ENCODE data around the gene ALOX5.
"Not testable (repeated sequence)": the region's sequence is repeated elsewhere in the genome, so short reads cannot be mapped to it uniquely, and the experiment has no call there.

ALOX5 gene

DNA sequence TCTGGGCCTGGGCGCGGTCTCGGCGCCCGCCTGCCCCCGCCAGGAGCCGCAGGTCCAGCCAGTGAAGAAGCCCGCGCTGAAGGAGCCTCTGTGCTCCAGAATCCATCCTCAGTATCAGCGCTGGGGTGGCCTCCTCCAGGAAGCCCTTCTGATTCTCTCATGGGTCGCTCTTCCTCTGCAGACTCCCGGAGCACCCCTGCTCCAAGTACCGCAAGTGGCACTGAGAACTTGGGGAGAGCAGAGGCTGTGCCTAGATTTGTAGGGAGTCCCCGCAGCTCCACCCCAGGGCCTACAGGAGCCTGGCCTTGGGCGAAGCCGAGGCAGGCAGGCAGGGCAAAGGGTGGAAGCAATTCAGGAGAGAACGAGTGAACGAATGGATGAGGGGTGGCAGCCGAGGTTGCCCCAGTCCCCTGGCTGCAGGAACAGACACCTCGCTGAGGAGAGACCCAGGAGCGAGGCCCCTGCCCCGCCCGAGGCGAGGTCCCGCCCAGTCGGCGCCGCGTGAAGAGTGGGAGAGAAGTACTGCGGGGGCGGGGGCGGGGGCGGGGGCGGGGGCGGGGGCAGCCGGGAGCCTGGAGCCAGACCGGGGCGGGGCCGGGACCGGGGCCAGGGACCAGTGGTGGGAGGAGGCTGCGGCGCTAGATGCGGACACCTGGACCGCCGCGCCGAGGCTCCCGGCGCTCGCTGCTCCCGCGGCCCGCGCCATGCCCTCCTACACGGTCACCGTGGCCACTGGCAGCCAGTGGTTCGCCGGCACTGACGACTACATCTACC lies at the start of gene ALOX5:
Gene ALOX5, plus strand, starts transcription at position 641 of the 774 bp plus-strand sequence. Its CDS starts 64 bp downstream, at position 705.
- H3K9me3 ChIP-seq (ENCODE audit: low read length) = no peaks in the 10 kb centered on the region
- H3K4me1 ChIP-seq (ENCODE audit: insufficient read depth, low read length) = peaks cover 12% of the 10 kb centered on the region
- H3K9ac ChIP-seq (ENCODE audit: low read length) = no peak within 1 kb of the TSS
- no peak within 1 kb of the TSS for H3K27ac ChIP-seq (ENCODE audit: low read depth, low read length)
- peaks cover 3 to 9% of the 10 kb centered on the region in 2 donors for H3K27me3 ChIP-seq (ENCODE audit: control insufficient read depth in 1 of 2, insufficient read depth in 2 of 2, low read length in 2 of 2)
- no peaks in the 10 kb centered on the region for H3K36me3 ChIP-seq (ENCODE audit: insufficient read depth, low read length)
- peak within 1 kb of the TSS; percentile 64 to 71 for H3K4me3 ChIP-seq (ENCODE audit: low read depth in 1 of 2, low read length in 2 of 2)

DNA sequence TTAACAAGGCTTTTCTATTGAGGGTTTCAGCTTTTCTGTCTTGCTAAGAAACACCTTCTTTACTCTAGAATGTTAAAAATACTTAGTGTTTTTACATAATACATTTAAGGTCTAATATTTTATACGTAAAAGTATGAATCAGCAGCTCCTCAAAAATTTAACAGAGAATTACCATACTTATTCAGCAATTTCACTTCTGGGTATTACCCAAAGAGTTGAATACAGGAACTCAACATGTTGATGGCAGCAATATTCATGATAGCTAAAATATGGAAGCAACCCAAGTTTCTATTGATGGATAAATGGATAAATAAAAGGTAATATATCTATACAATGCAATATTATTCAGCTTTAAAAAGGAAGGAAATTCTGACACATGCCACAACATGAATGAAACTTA lies 48.9 kb upstream of the ALOX5 start:
- no peaks in the 10 kb centered on the region for H3K36me3 ChIP-seq (ENCODE audit: insufficient read depth, low read length)
- H3K4me1 ChIP-seq (ENCODE audit: insufficient read depth, low read length) = no peaks in the 10 kb centered on the region
- no peak overlapping the region for H3K27ac ChIP-seq (ENCODE audit: low read depth, low read length)
- H3K9ac ChIP-seq (ENCODE audit: low read length) = no peak overlapping the region
- H3K9me3 ChIP-seq (ENCODE audit: low read length) = no peaks in the 10 kb centered on the region
- no peaks in the 10 kb centered on the region for H3K27me3 ChIP-seq (ENCODE audit: control insufficient read depth in 1 of 2, insufficient read depth in 2 of 2, low read length in 2 of 2)
- H3K4me3 ChIP-seq (ENCODE audit: low read depth in 1 of 2, low read length in 2 of 2) = no peak overlapping the region

DNA sequence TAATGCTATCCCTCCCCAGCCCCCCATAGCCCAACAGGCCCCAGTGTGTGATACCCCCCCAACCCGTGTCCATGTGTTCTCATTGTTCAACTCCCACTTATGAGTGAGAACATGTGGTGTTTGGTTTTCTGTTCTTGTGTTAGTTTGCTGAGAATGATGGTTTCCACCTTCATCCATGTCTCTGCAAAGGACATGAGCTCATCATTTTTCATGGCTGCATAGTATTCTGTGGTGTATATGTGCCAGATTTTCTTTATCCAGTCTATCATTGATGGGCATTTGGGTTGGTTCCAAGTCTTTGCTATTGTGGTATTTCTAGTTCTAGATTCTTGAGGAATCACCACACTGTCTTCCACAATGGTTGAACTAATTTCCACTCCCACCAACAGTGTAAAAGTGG lies 47.2 kb upstream of the ALOX5 start:
- H3K4me1 ChIP-seq (ENCODE audit: insufficient read depth, low read length); H3K4me3 ChIP-seq (ENCODE audit: low read depth in 1 of 2, low read length in 2 of 2); H3K9ac ChIP-seq (ENCODE audit: low read length); H3K27ac ChIP-seq (ENCODE audit: low read depth, low read length); H3K9me3 ChIP-seq (ENCODE audit: low read length); H3K27me3 ChIP-seq (ENCODE audit: control insufficient read depth in 1 of 2, insufficient read depth in 2 of 2, low read length in 2 of 2); H3K36me3 ChIP-seq (ENCODE audit: insufficient read depth, low read length): not testable (repeated sequence)

DNA sequence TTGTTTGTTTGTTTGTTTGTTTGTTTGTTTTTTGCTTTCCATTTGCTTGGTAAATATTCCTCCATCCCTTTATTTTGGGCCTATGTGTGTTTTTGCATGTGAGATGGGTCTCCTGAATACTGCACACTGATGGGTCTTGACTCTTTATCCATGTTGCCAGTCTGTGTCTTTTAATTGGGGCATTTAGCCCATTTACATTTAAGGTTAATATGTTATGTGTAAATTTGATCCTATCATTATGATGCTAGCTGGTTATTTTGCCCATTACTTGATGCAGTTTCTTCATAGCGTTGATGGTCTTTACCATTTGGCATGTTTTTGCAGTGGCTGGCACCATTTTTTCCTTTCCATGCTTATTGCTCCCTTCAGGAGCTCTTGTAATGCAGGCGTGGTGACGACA lies 42.2 kb upstream of the ALOX5 start:
- H3K4me3 ChIP-seq (ENCODE audit: low read depth in 1 of 2, low read length in 2 of 2); H3K36me3 ChIP-seq (ENCODE audit: insufficient read depth, low read length); H3K9ac ChIP-seq (ENCODE audit: low read length); H3K27ac ChIP-seq (ENCODE audit: low read depth, low read length); H3K9me3 ChIP-seq (ENCODE audit: low read length); H3K4me1 ChIP-seq (ENCODE audit: insufficient read depth, low read length); H3K27me3 ChIP-seq (ENCODE audit: control insufficient read depth in 1 of 2, insufficient read depth in 2 of 2, low read length in 2 of 2): not testable (repeated sequence)

DNA sequence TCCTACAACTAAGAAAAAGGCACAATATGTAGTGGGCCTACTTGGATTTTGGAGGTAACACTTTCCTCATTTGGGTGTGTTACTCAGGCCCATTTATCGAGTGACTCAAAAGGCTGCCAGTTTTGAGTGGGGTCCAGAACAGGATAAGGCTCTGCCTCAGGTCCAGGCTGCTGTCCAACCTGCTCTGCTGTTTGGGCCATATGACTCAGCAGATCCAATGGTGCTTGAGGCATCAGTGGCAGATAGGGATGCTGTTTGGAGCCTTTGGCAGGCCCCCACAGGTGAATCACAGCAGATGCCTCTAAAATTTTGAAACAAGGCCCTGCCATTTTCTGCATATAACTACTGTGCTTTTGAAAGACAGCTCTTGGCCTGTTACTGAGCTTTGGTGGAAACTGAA lies 34.1 kb upstream of the ALOX5 start:
- Histone ChIP-seq H3K9me3 (ENCODE audit: low read length) (no peaks in the 10 kb centered on the region), H3K4me1 (ENCODE audit: insufficient read depth, low read length) (no peaks in the 10 kb centered on the region), H3K36me3 (ENCODE audit: insufficient read depth, low read length) (no peaks in the 10 kb centered on the region), H3K4me3 (ENCODE audit: low read depth in 1 of 2, low read length in 2 of 2) (no peak overlapping the region), H3K9ac (ENCODE audit: low read length) (no peak overlapping the region), H3K27ac (ENCODE audit: low read depth, low read length) (no peak overlapping the region), H3K27me3 (ENCODE audit: control insufficient read depth in 1 of 2, insufficient read depth in 2 of 2, low read length in 2 of 2) (no peaks in the 10 kb centered on the region)

DNA sequence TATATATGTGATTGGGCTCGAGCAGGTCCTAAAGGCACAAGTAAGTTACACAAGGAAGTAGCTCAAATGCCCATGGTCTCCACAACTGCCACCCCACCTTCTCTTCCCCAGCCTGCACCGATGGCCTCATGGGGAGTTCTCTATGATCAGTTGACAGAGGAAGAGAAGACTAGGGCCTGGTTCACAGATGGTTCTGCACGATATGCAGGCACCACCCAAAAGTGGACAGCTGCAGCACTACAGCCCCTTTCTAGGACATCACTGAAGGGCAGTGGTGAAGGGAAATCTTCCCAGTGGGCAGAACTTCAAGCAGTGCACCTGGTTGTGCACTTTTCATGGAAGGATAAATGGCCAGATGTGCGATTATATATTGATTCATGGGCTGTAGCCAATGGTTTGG lies 33.6 kb upstream of the ALOX5 start:
- H3K27me3 ChIP-seq (ENCODE audit: control insufficient read depth in 1 of 2, insufficient read depth in 2 of 2, low read length in 2 of 2) = not testable (repeated sequence)

DNA sequence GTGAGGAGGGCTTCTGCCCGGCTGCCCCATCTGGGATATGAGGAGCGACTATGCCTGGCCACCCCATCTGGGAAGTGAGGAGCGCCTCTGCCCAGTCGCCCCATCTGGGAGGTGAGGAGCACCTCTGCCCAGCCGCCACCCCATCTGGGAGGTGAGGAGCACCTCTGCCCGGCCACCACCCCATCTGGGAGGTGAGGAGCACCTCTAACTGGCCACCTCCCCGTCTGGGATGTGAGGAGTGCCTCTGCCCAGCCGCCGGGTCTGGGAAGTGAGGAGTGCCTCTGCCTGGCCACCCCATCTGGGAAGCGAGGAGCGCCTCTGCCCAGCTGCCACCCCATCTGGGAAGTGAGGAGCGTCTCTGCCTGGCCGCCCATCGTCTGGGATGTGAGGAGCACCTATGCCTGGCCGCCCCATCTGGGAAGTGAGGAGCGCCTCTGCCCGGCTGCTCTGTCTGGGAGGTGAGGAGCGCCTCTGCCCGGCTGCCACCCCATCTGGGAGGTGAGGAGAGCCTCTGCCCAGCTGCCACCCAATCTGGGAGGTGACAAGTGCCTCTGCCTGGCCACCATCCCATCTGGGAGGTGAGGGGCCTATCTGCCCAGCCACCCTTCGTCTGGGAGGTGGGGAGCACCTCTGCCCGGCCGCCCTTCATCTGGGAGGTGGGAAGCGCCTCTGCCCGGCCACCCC lies 27.2 kb upstream of the ALOX5 start:
- not testable (repeated sequence) for H3K4me1 ChIP-seq (ENCODE audit: insufficient read depth, low read length); H3K9me3 ChIP-seq (ENCODE audit: low read length)

More for the DNA sequence above, 33.6 kb upstream of the ALOX5 start:
- H3K36me3 ChIP-seq (ENCODE audit: insufficient read depth, low read length); H3K9me3 ChIP-seq (ENCODE audit: low read length); H3K9ac ChIP-seq (ENCODE audit: low read length); H3K27ac ChIP-seq (ENCODE audit: low read depth, low read length); H3K4me3 ChIP-seq (ENCODE audit: low read depth in 1 of 2, low read length in 2 of 2); H3K4me1 ChIP-seq (ENCODE audit: insufficient read depth, low read length): not testable (repeated sequence)

DNA sequence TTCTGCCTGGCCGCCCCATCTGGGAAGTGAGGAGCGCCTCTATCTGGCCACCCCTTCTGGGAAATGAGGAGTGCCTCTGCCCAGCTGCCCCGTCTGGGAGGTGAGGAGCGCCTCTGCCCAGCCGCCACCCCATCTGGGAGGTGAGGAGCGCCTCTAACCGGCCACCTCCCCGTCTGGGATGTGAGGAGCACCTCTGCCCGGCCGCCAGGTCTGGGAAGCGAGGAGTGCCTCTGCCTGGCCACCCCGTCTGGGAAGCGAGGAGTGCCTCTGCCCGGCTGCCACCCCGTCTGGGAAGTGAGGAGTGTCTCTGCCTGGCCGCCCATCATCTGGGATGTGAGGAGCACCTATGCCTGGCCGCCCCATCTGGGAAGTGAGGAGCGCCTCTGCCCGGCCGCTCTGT lies 26.6 kb upstream of the ALOX5 start:
- not testable (repeated sequence) for H3K9me3 ChIP-seq (ENCODE audit: low read length); H3K4me3 ChIP-seq (ENCODE audit: low read depth in 1 of 2, low read length in 2 of 2); H3K27me3 ChIP-seq (ENCODE audit: control insufficient read depth in 1 of 2, insufficient read depth in 2 of 2, low read length in 2 of 2); H3K4me1 ChIP-seq (ENCODE audit: insufficient read depth, low read length); H3K9ac ChIP-seq (ENCODE audit: low read length); H3K36me3 ChIP-seq (ENCODE audit: insufficient read depth, low read length); H3K27ac ChIP-seq (ENCODE audit: low read depth, low read length)

More for the DNA sequence above, 27.2 kb upstream of the ALOX5 start:
- H3K27me3 ChIP-seq (ENCODE audit: control insufficient read depth in 1 of 2, insufficient read depth in 2 of 2, low read length in 2 of 2); H3K4me3 ChIP-seq (ENCODE audit: low read depth in 1 of 2, low read length in 2 of 2); H3K27ac ChIP-seq (ENCODE audit: low read depth, low read length); H3K9ac ChIP-seq (ENCODE audit: low read length); H3K36me3 ChIP-seq (ENCODE audit: insufficient read depth, low read length): not testable (repeated sequence)

DNA sequence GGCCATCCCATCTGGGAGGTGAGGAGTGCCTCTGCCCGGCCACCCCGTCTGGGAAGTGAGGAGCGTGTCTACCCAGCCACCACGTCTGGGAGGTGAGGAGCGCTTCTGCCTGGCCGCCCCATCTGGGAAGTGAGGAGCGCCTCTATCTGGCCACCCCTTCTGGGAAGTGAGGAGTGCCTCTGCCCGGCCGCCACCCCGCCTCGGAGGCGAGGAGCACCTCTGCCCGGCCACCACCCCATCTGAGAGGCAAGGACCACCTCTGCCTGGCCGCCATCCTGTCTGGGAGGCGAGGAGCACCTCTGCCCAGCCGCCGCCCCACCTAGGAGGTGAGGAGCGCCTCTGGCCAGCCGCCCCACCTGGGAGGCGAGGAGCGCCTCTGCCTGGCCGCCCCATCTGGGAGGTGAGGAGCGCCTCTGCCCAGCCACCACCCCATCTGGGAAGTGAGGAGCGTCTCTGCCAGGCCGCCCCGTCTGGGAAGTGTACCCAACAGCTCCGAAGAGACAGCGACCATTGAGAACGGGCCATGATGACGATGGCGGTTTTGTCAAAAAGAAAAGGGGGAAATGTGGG lies 25.7 kb upstream of the ALOX5 start:
- not testable (repeated sequence) for H3K4me1 ChIP-seq (ENCODE audit: insufficient read depth, low read length); H3K9ac ChIP-seq (ENCODE audit: low read length); H3K9me3 ChIP-seq (ENCODE audit: low read length); H3K27me3 ChIP-seq (ENCODE audit: control insufficient read depth in 1 of 2, insufficient read depth in 2 of 2, low read length in 2 of 2); H3K27ac ChIP-seq (ENCODE audit: low read depth, low read length); H3K4me3 ChIP-seq (ENCODE audit: low read depth in 1 of 2, low read length in 2 of 2); H3K36me3 ChIP-seq (ENCODE audit: insufficient read depth, low read length)

DNA sequence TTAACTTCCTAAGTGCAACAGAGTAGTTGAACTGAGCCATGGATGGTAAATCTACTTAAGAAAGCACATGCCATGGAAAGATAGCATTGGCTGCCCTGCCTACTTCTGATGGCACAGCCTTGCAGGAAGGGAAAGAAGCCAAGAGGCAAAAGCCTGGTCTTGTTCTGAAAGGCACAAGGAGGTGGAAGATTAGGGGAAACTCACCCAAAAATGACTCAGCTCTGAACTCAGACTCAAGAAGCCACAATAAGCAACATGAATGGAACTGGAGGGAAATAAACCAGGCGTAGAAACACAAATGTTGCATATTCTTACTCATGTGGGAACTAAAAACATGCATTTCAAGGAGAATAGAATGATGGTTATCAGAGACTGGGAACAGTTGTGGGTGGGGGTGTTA lies 20.8 kb upstream of the ALOX5 start:
- no peak overlapping the region for H3K9ac ChIP-seq (ENCODE audit: low read length)
- no peak overlapping the region for H3K4me3 ChIP-seq (ENCODE audit: low read depth in 1 of 2, low read length in 2 of 2)
- no peaks in the 10 kb centered on the region for H3K27me3 ChIP-seq (ENCODE audit: control insufficient read depth in 1 of 2, insufficient read depth in 2 of 2, low read length in 2 of 2)
- H3K9me3 ChIP-seq (ENCODE audit: low read length) = no peaks in the 10 kb centered on the region
- no peak overlapping the region for H3K27ac ChIP-seq (ENCODE audit: low read depth, low read length)
- no peaks in the 10 kb centered on the region for H3K36me3 ChIP-seq (ENCODE audit: insufficient read depth, low read length)
- no peaks in the 10 kb centered on the region for H3K4me1 ChIP-seq (ENCODE audit: insufficient read depth, low read length)

DNA sequence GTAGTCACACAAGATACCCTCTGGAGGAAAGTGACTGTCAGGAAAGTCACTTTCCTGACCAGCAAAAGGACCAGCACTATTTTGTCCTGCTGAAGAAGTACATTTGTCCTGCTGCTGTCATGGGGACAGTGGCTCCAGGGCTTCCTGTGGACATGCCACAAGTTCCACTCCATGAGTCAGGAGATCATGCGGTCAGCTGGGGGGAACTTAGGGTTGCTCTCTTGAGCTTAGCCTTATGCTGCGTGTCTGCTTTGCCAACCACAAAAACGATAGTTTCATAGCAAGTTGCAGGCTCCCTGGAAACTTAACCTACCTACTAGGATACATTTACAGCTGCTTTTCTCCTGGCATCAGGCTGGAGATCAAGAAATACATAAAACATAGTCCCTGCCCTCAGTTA lies 19.8 kb upstream of the ALOX5 start:
- no peaks in the 10 kb centered on the region for H3K4me1 ChIP-seq (ENCODE audit: insufficient read depth, low read length)
- no peak overlapping the region for H3K9ac ChIP-seq (ENCODE audit: low read length)
- H3K27me3 ChIP-seq (ENCODE audit: control insufficient read depth in 1 of 2, insufficient read depth in 2 of 2, low read length in 2 of 2) = no peaks in the 10 kb centered on the region
- no peak overlapping the region for H3K4me3 ChIP-seq (ENCODE audit: low read depth in 1 of 2, low read length in 2 of 2)
- H3K36me3 ChIP-seq (ENCODE audit: insufficient read depth, low read length) = no peaks in the 10 kb centered on the region
- no peaks in the 10 kb centered on the region for H3K9me3 ChIP-seq (ENCODE audit: low read length)
- no peak overlapping the region for H3K27ac ChIP-seq (ENCODE audit: low read depth, low read length)

DNA sequence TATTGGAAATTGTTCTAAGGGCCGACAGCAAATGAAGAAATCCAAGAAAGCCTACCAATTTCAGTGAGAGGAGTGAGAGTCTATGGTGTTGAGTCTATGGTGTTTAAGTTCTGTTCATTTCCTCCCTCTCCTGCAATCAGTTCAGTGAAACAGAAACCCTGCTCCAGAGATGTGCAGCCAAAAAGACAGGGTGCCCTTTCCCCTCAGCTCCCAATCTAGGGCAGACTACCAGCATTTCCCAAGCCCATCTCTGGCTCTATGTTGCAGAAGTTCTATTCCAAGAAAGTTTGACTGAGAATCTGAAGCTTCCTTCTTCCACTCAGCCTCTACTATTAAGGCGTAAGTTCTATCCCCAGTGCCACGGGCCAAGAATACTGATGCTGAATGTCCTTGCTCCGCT lies 18.5 kb upstream of the ALOX5 start:
- Histone ChIP-seq H3K9ac (ENCODE audit: low read length) (no peak overlapping the region), H3K27me3 (ENCODE audit: control insufficient read depth in 1 of 2, insufficient read depth in 2 of 2, low read length in 2 of 2) (no peaks in the 10 kb centered on the region), H3K4me1 (ENCODE audit: insufficient read depth, low read length) (no peaks in the 10 kb centered on the region), H3K4me3 (ENCODE audit: low read depth in 1 of 2, low read length in 2 of 2) (no peak overlapping the region), H3K9me3 (ENCODE audit: low read length) (no peaks in the 10 kb centered on the region), H3K27ac (ENCODE audit: low read depth, low read length) (no peak overlapping the region), H3K36me3 (ENCODE audit: insufficient read depth, low read length) (no peaks in the 10 kb centered on the region)
